ENCODE data around the gene L2HGDH. TPM values are rescaled to one million over a fixed set of nuclear protein-coding genes. Genes with fewer than 3 reads are reported as not detected.
"Not testable (repeated sequence)": the region's sequence is repeated elsewhere in the genome, so short reads cannot be mapped to it uniquely, and the experiment has no call there.

Gene L2HGDH
- total and polyA plus RNA-seq, 2 experiments from 2014 or later = 5.8 to 9.7 TPM

GRCh38 chr14:50318031-50318626 is 6.1 kb upstream of the L2HGDH start:
- no peaks in the 10 kb centered on the region for H4K20me1 ChIP-seq (ENCODE audit: insufficient read depth, poor library complexity, severe bottlenecking)
- TF ChIP-seq EZH2 (IDR thresholded peaks at IDR 0.05; ENCODE audit: borderline replicate concordance) (no peak), CTCF (IDR thresholded peaks at IDR 0.05; ENCODE audit: poor library complexity) (peak; percentile 78)
- H3K9me3 ChIP-seq (ENCODE audit: low read depth) = no peaks in the 10 kb centered on the region
- H3K4me2 ChIP-seq = no peak overlapping the region
- peak; percentile 38 for DNase-seq (ENCODE audit: low spot score)
- no peak overlapping the region for H3K27ac ChIP-seq
- H3K9me2 ChIP-seq (replicated peaks; ENCODE audit: insufficient read depth) = no peaks in the 10 kb centered on the region
- no peak overlapping the region for H2AFZ ChIP-seq
- H3K4me3 ChIP-seq = no peak overlapping the region
- no peaks in the 10 kb centered on the region for H3K27me3 ChIP-seq
- peaks cover 35% of the 10 kb centered on the region for H3K79me2 ChIP-seq
- peaks cover 3% of the 10 kb centered on the region for H3K4me1 ChIP-seq (ENCODE audit: insufficient read depth)
- no peaks in the 10 kb centered on the region for H3K36me3 ChIP-seq (replicated peaks; ENCODE audit: insufficient read depth, low read depth)
- WGBS (ENCODE audit: low lambda C conversion rate, missing lambda C conversion rate) = 48% methylated on average over 4 of the region's 4 CpGs

DNA sequence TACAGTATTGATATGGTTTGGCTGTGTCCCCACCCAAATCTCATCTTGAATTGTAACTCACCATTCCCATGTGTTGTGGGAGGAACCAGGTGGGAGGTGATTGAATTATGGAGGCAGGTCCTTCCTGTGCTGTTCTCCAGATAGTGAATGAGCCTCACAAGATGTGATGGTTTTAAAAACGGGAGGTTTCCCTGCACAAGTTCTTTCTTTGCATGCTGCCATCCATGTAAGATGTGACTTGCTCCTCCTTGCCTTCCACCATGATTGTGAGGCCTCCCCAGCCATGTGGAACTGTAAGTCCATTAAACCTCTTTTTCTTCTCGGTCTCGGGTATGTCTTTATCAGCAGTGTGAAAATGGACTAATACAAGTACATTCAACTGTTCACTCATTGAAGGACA is 2.1 kb upstream of the L2HGDH start:
- 97% methylated on average over 3 of the region's 3 CpGs for WGBS (ENCODE audit: low lambda C conversion rate, missing lambda C conversion rate)
- H3K9me2 ChIP-seq (replicated peaks; ENCODE audit: insufficient read depth); H3K9me3 ChIP-seq (ENCODE audit: low read depth); H3K27me3 ChIP-seq; H3K4me2 ChIP-seq; H2AFZ ChIP-seq; H3K36me3 ChIP-seq (replicated peaks; ENCODE audit: insufficient read depth, low read depth); DNase-seq (ENCODE audit: low spot score); H4K20me1 ChIP-seq (ENCODE audit: insufficient read depth, poor library complexity, severe bottlenecking); H3K4me3 ChIP-seq; H3K27ac ChIP-seq: not testable (repeated sequence)
- Histone ChIP-seq H3K4me1 (ENCODE audit: insufficient read depth) (peaks cover 11% of the 10 kb centered on the region), H3K79me2 (peaks cover 53% of the 10 kb centered on the region)

GRCh38 chr14:50312734-50313054 is 665 bp upstream of the L2HGDH start:
- peaks cover 11% of the 10 kb centered on the region for H3K4me1 ChIP-seq (ENCODE audit: insufficient read depth)
- H3K27ac ChIP-seq = peak overlapping the region; percentile 96
- no peak for DNase-seq (ENCODE audit: low spot score)
- H3K36me3 ChIP-seq (replicated peaks; ENCODE audit: insufficient read depth, low read depth) = no peaks in the 10 kb centered on the region
- no peaks in the 10 kb centered on the region for H4K20me1 ChIP-seq (ENCODE audit: insufficient read depth, poor library complexity, severe bottlenecking)
- H3K27me3 ChIP-seq = no peaks in the 10 kb centered on the region
- H3K9me2 ChIP-seq (replicated peaks; ENCODE audit: insufficient read depth) = no peaks in the 10 kb centered on the region
- H3K9me3 ChIP-seq (ENCODE audit: low read depth) = no peaks in the 10 kb centered on the region
- WGBS (ENCODE audit: low lambda C conversion rate, missing lambda C conversion rate) = 6% methylated on average over 17 of the region's 18 CpGs
- TF ChIP-seq EZH2phosphoT487 (IDR thresholded peaks at IDR 0.05; ENCODE audit: low read depth, severe bottlenecking, unreplicated experiment) (no peak), CTCF (IDR thresholded peaks at IDR 0.05; ENCODE audit: poor library complexity) (no peak), EZH2 (IDR thresholded peaks at IDR 0.05; ENCODE audit: borderline replicate concordance) (no peak)
- H3K4me3 ChIP-seq = peak overlapping the region; percentile 83
- H3K79me2 ChIP-seq = peaks cover 57% of the 10 kb centered on the region
- peak overlapping the region; percentile 90 for H2AFZ ChIP-seq
- peak overlapping the region; percentile 90 for H3K4me2 ChIP-seq

GRCh38 chr14:50311337-50311971 is 575 bp downstream of the L2HGDH start:
- Histone ChIP-seq H3K79me2 (peaks cover 65% of the 10 kb centered on the region), H3K36me3 (replicated peaks; ENCODE audit: insufficient read depth, low read depth) (no peaks in the 10 kb centered on the region), H4K20me1 (ENCODE audit: insufficient read depth, poor library complexity, severe bottlenecking) (no peaks in the 10 kb centered on the region), H3K9me2 (replicated peaks; ENCODE audit: insufficient read depth) (no peaks in the 10 kb centered on the region), H3K4me3 (peak overlapping the region; percentile 52), H2AFZ (peak overlapping the region; percentile 90), H3K27me3 (no peaks in the 10 kb centered on the region), H3K4me1 (ENCODE audit: insufficient read depth) (peaks cover 11% of the 10 kb centered on the region), H3K9me3 (ENCODE audit: low read depth) (no peaks in the 10 kb centered on the region), H3K27ac (peak overlapping the region; percentile 96), H3K4me2 (peak overlapping the region; percentile 90)
- TF ChIP-seq EZH2 (IDR thresholded peaks at IDR 0.05; ENCODE audit: borderline replicate concordance) (no peak), EZH2phosphoT487 (IDR thresholded peaks at IDR 0.05; ENCODE audit: low read depth, severe bottlenecking, unreplicated experiment) (no peak)
- DNase-seq (ENCODE audit: low spot score) = no peak
- WGBS (ENCODE audit: low lambda C conversion rate, missing lambda C conversion rate) = 5% methylated on average over 18 of the region's 18 CpGs

Data from hepatocyte (in vitro differentiated cells).